HL-60 (cell line): ENCODE measurements around the gene ABI2.

ENCODE experiments used
- DNase-seq, 2 experiments: peaks; one replicate each; pipeline ENCODE4 v3.0.0-alpha.2; 2010 to 2020; ENCODE audit warnings: low read depth in 1 of 2, low spot score in 1 of 2
- H3K27ac ChIP-seq: fragments of 250-450 bp; sonication (Bioruptor Pico); replicated peaks from 2 replicates; pipeline ENCODE4 v1.5.1; 2020; ENCODE audit warnings: mild to moderate bottlenecking, moderate library complexity
- H3K27me3 ChIP-seq: fragments of 250-450 bp; sonication (Bioruptor Pico); 2 replicates; pipeline ENCODE4 v1.5.1; 2021; ENCODE audit warnings: mild to moderate bottlenecking, moderate library complexity; ENCODE audit not compliant: insufficient read depth, poor library complexity, severe bottlenecking
- H3K4me3 ChIP-seq: replicated peaks from 2 replicates; pipeline ENCODE4 v1.5.1; 2011; ENCODE audit warnings: mild to moderate bottlenecking, control low read depth, low read length; ENCODE audit not compliant: insufficient read depth
- GABPA ChIP-seq: IDR thresholded peaks from 2 replicates; pipeline ENCODE4 v1.6.1; 2012; ENCODE audit warnings: low read depth
- POLR2AphosphoS5 ChIP-seq: IDR thresholded peaks from 2 replicates; pipeline ENCODE4 v1.6.1; 2012; ENCODE audit warnings: low read depth
- SPI1 ChIP-seq: IDR thresholded peaks from 2 replicates; pipeline ENCODE4 v1.6.1; 2012; ENCODE audit warnings: low read depth, mild to moderate bottlenecking, borderline replicate concordance
- TF ChIP-seq, protein P1 (sequence below): IDR thresholded peaks from 2 replicates; pipeline ENCODE4 v1.6.1; 2012; ENCODE audit warnings: low read depth; ENCODE audit not compliant: insufficient replicate concordance
- TF ChIP-seq, protein P2 (sequence below): IDR thresholded peaks from one replicate; pipeline ENCODE4 v1.5.1; 2011; ENCODE audit warnings: low read length, control low read depth, inconsistent platforms; ENCODE audit not compliant: insufficient read depth

ABI2 gene

DNA sequence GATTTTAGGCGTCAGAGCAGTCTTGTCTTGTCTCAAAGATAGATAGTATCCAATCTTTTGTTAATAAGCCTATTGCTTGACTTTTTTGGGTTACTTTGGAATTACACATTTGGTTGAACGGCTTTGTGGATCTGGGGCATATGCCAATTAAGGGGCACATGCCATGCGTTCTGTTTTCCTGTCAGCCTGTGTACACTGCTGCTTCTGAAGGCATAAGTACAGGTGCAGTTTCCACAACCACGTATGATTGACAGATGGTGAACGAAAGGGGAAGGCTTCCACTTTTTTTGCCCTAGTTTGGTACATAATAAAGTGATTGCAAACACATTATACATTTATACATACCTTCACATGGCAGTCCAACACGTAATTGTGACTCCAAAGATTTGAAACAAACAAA lies 104.6 kb downstream of the ABI2 start:
- Histone ChIP-seq H3K27me3 (peaks cover 12% of the 10 kb centered on the region), H3K27ac (no peak overlapping the region), H3K4me3 (no peak overlapping the region)
- DNase-seq, result no peak
- no peak for TF ChIP-seq SPI1
- TF ChIP-seq, protein P1, sequence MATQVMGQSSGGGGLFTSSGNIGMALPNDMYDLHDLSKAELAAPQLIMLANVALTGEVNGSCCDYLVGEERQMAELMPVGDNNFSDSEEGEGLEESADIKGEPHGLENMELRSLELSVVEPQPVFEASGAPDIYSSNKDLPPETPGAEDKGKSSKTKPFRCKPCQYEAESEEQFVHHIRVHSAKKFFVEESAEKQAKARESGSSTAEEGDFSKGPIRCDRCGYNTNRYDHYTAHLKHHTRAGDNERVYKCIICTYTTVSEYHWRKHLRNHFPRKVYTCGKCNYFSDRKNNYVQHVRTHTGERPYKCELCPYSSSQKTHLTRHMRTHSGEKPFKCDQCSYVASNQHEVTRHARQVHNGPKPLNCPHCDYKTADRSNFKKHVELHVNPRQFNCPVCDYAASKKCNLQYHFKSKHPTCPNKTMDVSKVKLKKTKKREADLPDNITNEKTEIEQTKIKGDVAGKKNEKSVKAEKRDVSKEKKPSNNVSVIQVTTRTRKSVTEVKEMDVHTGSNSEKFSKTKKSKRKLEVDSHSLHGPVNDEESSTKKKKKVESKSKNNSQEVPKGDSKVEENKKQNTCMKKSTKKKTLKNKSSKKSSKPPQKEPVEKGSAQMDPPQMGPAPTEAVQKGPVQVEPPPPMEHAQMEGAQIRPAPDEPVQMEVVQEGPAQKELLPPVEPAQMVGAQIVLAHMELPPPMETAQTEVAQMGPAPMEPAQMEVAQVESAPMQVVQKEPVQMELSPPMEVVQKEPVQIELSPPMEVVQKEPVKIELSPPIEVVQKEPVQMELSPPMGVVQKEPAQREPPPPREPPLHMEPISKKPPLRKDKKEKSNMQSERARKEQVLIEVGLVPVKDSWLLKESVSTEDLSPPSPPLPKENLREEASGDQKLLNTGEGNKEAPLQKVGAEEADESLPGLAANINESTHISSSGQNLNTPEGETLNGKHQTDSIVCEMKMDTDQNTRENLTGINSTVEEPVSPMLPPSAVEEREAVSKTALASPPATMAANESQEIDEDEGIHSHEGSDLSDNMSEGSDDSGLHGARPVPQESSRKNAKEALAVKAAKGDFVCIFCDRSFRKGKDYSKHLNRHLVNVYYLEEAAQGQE, result no peak
- TF ChIP-seq GABPA, result no peak
- TF ChIP-seq, protein P2, sequence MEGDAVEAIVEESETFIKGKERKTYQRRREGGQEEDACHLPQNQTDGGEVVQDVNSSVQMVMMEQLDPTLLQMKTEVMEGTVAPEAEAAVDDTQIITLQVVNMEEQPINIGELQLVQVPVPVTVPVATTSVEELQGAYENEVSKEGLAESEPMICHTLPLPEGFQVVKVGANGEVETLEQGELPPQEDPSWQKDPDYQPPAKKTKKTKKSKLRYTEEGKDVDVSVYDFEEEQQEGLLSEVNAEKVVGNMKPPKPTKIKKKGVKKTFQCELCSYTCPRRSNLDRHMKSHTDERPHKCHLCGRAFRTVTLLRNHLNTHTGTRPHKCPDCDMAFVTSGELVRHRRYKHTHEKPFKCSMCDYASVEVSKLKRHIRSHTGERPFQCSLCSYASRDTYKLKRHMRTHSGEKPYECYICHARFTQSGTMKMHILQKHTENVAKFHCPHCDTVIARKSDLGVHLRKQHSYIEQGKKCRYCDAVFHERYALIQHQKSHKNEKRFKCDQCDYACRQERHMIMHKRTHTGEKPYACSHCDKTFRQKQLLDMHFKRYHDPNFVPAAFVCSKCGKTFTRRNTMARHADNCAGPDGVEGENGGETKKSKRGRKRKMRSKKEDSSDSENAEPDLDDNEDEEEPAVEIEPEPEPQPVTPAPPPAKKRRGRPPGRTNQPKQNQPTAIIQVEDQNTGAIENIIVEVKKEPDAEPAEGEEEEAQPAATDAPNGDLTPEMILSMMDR, result no peak
- no peak for TF ChIP-seq POLR2AphosphoS5

DNA sequence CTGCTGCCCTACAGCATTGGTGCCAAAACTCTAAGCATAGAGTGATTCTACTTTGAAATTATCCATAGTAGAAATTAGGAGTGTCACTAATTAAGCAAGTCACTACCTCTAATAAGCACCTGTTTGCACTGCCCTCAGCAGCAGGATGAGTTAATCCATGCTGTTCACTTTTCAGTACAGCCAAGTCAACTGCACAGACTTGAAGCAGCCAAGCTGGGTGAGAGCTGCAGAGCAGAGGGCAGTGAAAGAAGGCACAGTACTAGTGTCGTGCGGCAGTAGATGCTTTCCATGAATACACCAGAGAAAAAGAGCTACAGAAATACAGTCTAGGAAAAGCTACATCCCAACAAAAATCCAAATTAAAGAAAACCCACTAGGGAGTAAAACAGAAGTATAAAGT lies 108.3 kb downstream of the ABI2 start:
- no peak overlapping the region for H3K27ac ChIP-seq
- TF ChIP-seq GABPA, result no peak
- TF ChIP-seq SPI1, result no peak
- TF ChIP-seq, protein P1, result no peak
- no peak for TF ChIP-seq POLR2AphosphoS5
- TF ChIP-seq, protein P2, result no peak
- DNase-seq, result no peak
- peaks cover 12% of the 10 kb centered on the region for H3K27me3 ChIP-seq
- no peak overlapping the region for H3K4me3 ChIP-seq

DNA sequence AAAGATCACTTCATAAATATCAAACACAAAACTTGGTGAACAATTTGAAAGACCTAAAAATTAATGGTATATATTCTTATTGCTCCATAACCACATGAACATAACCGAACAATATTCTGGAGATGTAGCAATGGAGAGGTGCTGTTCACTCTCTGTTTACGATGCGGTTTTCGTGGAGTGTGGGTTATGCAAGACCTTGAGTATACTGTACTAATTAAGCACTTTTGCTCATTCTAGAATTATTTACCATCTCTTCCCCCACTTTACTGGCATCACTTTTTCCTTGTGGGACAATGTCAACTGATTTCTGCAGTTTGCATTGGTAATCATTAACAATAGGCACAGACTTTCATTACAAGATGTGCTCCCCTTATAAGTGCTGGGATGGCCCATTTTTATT lies 109.3 kb downstream of the ABI2 start:
- peaks cover 12% of the 10 kb centered on the region for H3K27me3 ChIP-seq
- no peak for DNase-seq
- no peak overlapping the region for H3K4me3 ChIP-seq
- TF ChIP-seq, protein P1, result no peak
- TF ChIP-seq GABPA (no peak), POLR2AphosphoS5 (no peak), SPI1 (no peak)
- TF ChIP-seq, protein P2, result no peak
- H3K27ac ChIP-seq, result no peak overlapping the region
